Muscle of leg (tissue), 11 donors: Measurements from ENCODE around the gene C16orf87. TPM values are rescaled to one million over a fixed set of nuclear protein-coding genes. Genes with fewer than 3 reads are reported as not detected.
A peak's percentile ranks its signal among the peaks of the same experiment; 100 is the strongest.

Experiments
- DNase-seq: peaks from one replicate; pipeline ENCODE4 v3.0.0; 2013
- H3K27ac ChIP-seq: one replicate; pipeline ENCODE4 v1.5.1; 2013; ENCODE audit warnings: mild to moderate bottlenecking, low read length, control low read depth
- H3K27me3 ChIP-seq: one replicate; pipeline ENCODE4 v1.6.1; 2013; ENCODE audit warnings: low read length; ENCODE audit not compliant: control insufficient read depth, insufficient read depth
- H3K36me3 ChIP-seq: one replicate; pipeline ENCODE4 v1.6.1; 2013; ENCODE audit warnings: low read length; ENCODE audit not compliant: control insufficient read depth, insufficient read depth
- H3K4me1 ChIP-seq: one replicate; pipeline ENCODE4 v1.6.1; 2013; ENCODE audit warnings: low read length; ENCODE audit not compliant: control insufficient read depth, insufficient read depth
- H3K4me3 ChIP-seq: one replicate; pipeline ENCODE4 v1.5.1; 2013; ENCODE audit warnings: low read length, control low read depth
- H3K9me3 ChIP-seq: replicated peaks from 2 replicates; pipeline ENCODE4 v1.6.1; 2013; ENCODE audit warnings: low read depth, low read length; ENCODE audit not compliant: control insufficient read depth
- WGBS: methylation state at CpG from one replicate; pipeline ENCODE4 v1.1.5; 2013; ENCODE audit warnings: missing lambda C conversion rate; ENCODE audit not compliant: insufficient coverage; 5-methylcytosine and 5-hydroxymethylcytosine counted together
- polyA plus RNA-seq, 8 donors: library from polyadenylated mRNA; unstranded; fragments of 120-200 nt; gene quantifications; one replicate each; pipeline versions ENCODE4 v1.2.1 to v1.2.3, GENCODE V29; 2013; ENCODE audit warnings: inconsistent platforms in 1 of 8, low replicate concordance in 1 of 8; ENCODE audit not compliant: insufficient read length in 8 of 8, insufficient read depth in 1 of 8
- total RNA-seq: library from RNA; stranded (reverse); fragments of 120-200 nt; gene quantifications from one replicate; pipeline ENCODE4 v1.2.4, GENCODE V29; 2013

C16orf87 gene
- total and polyA plus RNA-seq, 9 donors = 19.3 to 25.4 (median 22.6) TPM

- Histone ChIP-seq H3K4me1 (peaks cover 17% of the 10 kb centered on the region), H3K36me3 (no peaks in the 10 kb centered on the region), H3K9me3 (no peaks in the 10 kb centered on the region), H3K27ac (peak overlapping the region; percentile 51), H3K27me3 (no peaks in the 10 kb centered on the region), H3K4me3 (no peak overlapping the region)
- 47% methylated on average over 9 of the region's 12 CpGs for WGBS
- no peak for DNase-seq
Observed at GRCh38 chr16:46763147-46763546, 67.8 kb downstream of the C16orf87 start.

- DNase-seq = no peak
- peak overlapping the region; percentile 51 for H3K27ac ChIP-seq
- 78% methylated on average over 2 of the region's 3 CpGs for WGBS
- H3K4me3 ChIP-seq = peak overlapping the region; percentile 4
- H3K36me3 ChIP-seq = no peaks in the 10 kb centered on the region
- H3K27me3 ChIP-seq = no peaks in the 10 kb centered on the region
- H3K9me3 ChIP-seq = no peaks in the 10 kb centered on the region
- peaks cover 22% of the 10 kb centered on the region for H3K4me1 ChIP-seq
Observed at GRCh38 chr16:46762583-46762982, 68.4 kb downstream of the C16orf87 start.

GRCh38 chr16:46759309-46759708 is 71.7 kb downstream of the C16orf87 start:
- DNase-seq = no peak
- H3K9me3 ChIP-seq = no peaks in the 10 kb centered on the region
- peaks cover 37% of the 10 kb centered on the region for H3K4me1 ChIP-seq
- no peak overlapping the region for H3K4me3 ChIP-seq
- H3K27me3 ChIP-seq = no peaks in the 10 kb centered on the region
- WGBS = 88% methylated on average over 2 of the region's 5 CpGs
- no peak overlapping the region for H3K27ac ChIP-seq
- no peaks in the 10 kb centered on the region for H3K36me3 ChIP-seq

- peak; percentile 49 for DNase-seq
- Histone ChIP-seq H3K27me3 (no peaks in the 10 kb centered on the region), H3K4me3 (no peak overlapping the region), H3K36me3 (no peaks in the 10 kb centered on the region), H3K4me1 (peaks cover 32% of the 10 kb centered on the region), H3K27ac (peak overlapping the region; percentile 55), H3K9me3 (no peaks in the 10 kb centered on the region)
- 51% methylated on average over 15 of the region's 21 CpGs for WGBS
Observed at GRCh38 chr16:46757339-46758050, 73.5 kb downstream of the C16orf87 start.

- DNase-seq = no peak
- Histone ChIP-seq H3K4me1 (peaks cover 32% of the 10 kb centered on the region), H3K27me3 (no peaks in the 10 kb centered on the region), H3K4me3 (no peak overlapping the region), H3K9me3 (no peaks in the 10 kb centered on the region), H3K27ac (peak overlapping the region; percentile 55), H3K36me3 (no peaks in the 10 kb centered on the region)
- WGBS = 80% methylated on average over 5 of the region's 11 CpGs
Observed at GRCh38 chr16:46756772-46757171, 74.2 kb downstream of the C16orf87 start.

GRCh38 chr16:46753015-46753414 is 78.0 kb downstream of the C16orf87 start:
- H3K27ac ChIP-seq = no peak overlapping the region
- 70% methylated on average over 2 of the region's 5 CpGs for WGBS
- DNase-seq = no peak
- H3K9me3 ChIP-seq = no peaks in the 10 kb centered on the region
- no peaks in the 10 kb centered on the region for H3K27me3 ChIP-seq
- no peak overlapping the region for H3K4me3 ChIP-seq
- peaks cover 38% of the 10 kb centered on the region for H3K4me1 ChIP-seq
- no peaks in the 10 kb centered on the region for H3K36me3 ChIP-seq

- 63% methylated on average over 6 of the region's 7 CpGs for WGBS
- Histone ChIP-seq H3K4me1 (peaks cover 36% of the 10 kb centered on the region), H3K4me3 (no peak overlapping the region), H3K27me3 (no peaks in the 10 kb centered on the region), H3K36me3 (no peaks in the 10 kb centered on the region), H3K9me3 (no peaks in the 10 kb centered on the region), H3K27ac (no peak overlapping the region)
- DNase-seq = no peak
Observed at GRCh38 chr16:46751381-46751780, 79.6 kb downstream of the C16orf87 start.

GRCh38 chr16:46748775-46749705 is 81.9 kb downstream of the C16orf87 start:
- no peaks in the 10 kb centered on the region for H3K27me3 ChIP-seq
- H3K9me3 ChIP-seq = no peaks in the 10 kb centered on the region
- H3K27ac ChIP-seq = peak overlapping the region; percentile 82
- peaks cover 33% of the 10 kb centered on the region for H3K4me1 ChIP-seq
- no peaks in the 10 kb centered on the region for H3K36me3 ChIP-seq
- WGBS = 72% methylated on average over 13 of the region's 20 CpGs
- H3K4me3 ChIP-seq = no peak overlapping the region
- peak; percentile 48 for DNase-seq

GRCh38 chr16:46747777-46748651 is 83.0 kb downstream of the C16orf87 start, which contains the start of gene MYLK3:
MYLK3 (minus strand) TSS chr16:46748344; CDS start chr16:46748193, 151 bp downstream.
- peaks cover 38% of the 10 kb centered on the region for H3K4me1 ChIP-seq
- DNase-seq = peak; percentile 36
- no peak within 1 kb of the TSS for H3K4me3 ChIP-seq
- WGBS = 89% methylated on average over 19 of the region's 25 CpGs
- no peaks in the 10 kb centered on the region for H3K27me3 ChIP-seq
- H3K27ac ChIP-seq = peak within 1 kb of the TSS; percentile 82
- no peaks in the 10 kb centered on the region for H3K36me3 ChIP-seq
- no peaks in the 10 kb centered on the region for H3K9me3 ChIP-seq
